SW480 (cell line): ENCODE results near the gene POLR1G.
"Not testable (repeated sequence)": the region's sequence is repeated elsewhere in the genome, so short reads cannot be mapped to it uniquely, and the experiment has no call there.

ENCODE experiments used
- DNase-seq: peaks from one replicate; pipeline ENCODE4 v3.0.0-alpha.2; 2016; ENCODE audit warnings: low spot score

The POLR1G gene

DNA sequence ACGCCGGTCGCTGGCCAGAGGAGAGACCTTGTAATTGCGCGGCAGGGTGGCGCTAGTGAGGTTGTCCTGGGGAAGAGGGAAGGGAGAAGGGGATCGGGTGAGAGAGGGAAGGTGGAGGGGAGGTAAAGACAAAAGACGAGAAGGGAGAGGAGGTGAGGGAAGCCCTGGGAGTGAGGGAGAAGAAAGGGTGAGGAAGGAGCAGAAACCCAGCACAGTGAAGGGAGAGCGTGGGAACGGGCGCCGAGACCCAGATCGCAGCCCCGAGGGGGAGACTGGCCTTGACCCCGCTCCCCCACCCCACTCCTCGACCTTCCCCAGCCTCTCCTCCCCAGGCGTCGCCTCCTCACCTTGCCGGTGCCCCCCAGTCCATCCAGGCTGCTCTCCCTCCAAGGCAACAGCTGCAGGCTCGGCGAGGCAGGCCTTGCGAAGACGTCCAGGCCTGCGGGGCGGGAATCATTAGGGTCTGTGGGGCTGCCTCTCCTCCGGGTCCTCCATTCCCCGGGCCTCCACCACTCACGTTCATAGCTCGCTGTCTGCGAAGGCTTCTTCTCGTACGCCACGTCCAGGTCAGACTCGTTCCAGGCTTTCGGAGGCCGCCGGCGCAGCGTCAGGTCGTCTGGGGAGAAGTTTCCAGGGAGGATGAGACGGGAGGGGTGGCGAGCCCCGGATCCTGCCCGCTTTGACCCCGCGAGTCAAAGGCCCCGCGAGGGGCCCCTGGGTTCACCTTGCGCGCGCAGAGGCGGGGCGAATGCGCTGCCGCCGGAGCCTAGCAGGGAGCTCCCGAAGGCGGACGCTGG is 10.4 kb upstream of the POLR1G start:
- DNase-seq, result no peak

DNA sequence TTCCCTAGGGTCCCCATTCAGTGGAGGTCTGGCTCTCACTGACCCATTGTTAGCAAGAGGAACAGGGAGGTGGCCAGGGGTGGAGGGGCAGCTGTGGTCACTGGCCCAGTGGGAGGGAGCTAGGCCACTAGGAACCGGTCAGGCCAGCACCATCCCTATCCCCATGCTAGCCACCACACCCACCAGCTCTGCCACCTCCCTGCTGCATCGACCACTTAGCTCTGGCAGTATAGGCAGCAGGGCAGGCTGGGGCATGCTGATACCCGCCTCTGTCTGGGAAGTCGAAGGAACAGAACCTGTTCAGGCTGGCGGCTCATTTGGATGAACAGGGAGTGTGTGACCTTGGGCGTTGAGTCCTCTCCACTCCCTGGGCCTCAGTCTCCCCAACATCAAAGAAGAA is 6.3 kb upstream of the POLR1G start:
- DNase-seq, result no peak

DNA sequence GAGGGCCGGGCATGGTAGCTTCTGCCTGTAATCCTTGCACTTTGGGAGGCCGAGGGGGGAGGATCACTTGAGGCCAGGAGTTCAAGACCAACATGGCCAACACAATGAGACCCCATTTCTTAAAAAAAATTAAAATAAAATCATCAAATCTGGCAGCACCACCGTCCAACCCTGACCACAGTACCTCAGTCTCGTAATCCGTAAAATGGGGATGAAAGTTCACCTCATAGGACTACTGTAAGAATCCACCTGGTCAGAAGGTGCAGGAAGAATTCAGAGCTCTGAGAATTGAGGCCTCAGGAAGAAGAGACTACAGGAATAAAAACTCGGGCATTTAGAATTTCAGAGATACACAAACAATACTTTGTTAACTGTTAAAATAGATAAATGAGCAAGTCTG is 4.6 kb upstream of the POLR1G start:
- no peak for DNase-seq

DNA sequence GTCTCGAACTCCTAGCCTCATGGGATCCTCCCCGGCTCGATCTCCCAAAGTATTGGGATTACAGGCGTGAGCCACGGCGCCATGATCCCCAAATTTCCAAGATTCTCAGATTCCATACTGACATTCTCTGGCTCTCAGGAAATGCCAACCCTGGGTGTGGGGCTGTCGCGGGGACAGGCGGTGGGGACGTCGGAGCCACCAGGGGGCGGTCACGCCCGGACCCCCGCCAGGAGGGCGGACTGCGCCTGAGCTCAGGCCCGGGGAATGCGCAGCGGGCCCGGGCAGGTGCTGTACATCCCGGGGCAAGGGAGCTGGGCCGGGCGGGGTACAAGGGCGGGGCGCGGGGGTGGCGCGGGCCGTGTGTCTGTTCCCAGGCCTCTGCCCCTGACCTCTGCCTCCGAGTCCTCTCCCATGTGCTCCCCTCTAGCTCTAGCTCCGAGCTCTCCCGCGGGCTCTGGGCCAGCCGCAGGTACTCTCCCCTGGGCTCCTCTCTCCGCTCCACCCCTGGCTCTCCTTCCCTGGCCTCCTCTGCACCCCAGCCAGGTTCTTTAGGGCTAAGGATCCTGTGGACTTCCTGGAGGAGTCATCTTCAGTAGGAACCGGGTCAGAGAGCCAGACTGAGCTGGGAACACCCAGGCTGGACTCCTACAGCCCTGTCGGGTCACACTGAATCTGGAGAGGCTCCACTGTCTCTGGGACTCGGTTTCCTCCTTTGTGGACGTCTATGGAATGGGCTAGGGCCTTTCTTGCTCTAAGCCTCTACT is 4.0 kb upstream of the POLR1G start:
- peak; percentile 89 for DNase-seq

DNA sequence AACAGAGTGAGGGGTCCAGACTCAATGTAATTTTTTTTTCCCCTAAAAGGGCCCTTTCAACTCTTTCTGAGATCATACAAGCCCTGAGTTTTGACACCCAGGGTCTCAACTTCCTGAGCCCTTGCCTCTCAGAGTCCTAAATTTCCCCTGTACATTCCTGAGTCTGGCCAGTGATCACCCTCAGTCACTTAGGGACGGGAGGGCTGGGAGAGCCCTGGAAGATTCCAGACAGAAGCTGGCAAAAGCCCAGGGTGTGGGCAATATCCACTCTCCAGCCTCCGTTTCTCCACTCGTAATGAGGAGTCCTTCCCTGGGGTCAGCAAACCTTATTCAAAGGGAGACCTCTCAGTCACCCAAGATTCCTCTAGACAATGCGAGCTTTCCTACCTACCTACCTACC is 3.2 kb upstream of the POLR1G start:
- no peak for DNase-seq

DNA sequence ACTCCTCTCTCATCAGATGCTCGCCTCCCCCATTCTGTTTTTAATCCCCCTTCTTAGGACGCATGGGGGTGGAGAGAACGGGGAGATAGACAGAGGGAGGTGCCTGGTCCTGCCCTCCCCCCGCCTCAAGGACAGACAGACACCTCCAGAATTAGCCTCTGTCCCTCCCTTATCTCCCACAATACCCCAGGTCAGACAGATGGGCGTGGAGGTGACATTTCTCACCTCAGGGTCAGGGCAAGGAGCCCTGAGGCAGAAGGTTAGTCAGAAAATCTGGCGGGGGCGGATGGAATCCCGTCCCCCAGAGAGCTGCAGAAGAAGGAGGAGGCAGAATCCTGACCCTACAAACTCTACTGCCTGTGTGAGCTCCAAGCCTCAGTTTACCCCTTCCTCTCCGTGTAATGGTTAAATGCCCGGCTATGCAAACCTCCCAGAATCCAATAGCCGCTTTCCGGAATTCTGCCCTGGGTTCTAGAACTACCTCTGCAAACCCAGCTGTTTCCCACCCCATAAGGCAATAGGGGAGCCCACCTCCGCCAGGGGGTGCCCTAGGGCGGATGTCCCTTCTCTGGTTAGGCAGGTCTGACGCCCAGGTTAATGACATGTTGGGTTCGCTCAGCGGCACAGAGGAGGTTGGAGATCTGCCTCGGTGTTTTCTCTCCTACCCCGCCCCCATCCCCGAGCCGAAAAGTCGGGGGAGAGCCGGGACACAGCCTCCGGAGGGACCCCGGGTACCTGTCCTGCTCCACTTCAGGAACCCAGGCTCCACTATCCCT is 2.5 kb upstream of the POLR1G start:
- peak; percentile 82 for DNase-seq

DNA sequence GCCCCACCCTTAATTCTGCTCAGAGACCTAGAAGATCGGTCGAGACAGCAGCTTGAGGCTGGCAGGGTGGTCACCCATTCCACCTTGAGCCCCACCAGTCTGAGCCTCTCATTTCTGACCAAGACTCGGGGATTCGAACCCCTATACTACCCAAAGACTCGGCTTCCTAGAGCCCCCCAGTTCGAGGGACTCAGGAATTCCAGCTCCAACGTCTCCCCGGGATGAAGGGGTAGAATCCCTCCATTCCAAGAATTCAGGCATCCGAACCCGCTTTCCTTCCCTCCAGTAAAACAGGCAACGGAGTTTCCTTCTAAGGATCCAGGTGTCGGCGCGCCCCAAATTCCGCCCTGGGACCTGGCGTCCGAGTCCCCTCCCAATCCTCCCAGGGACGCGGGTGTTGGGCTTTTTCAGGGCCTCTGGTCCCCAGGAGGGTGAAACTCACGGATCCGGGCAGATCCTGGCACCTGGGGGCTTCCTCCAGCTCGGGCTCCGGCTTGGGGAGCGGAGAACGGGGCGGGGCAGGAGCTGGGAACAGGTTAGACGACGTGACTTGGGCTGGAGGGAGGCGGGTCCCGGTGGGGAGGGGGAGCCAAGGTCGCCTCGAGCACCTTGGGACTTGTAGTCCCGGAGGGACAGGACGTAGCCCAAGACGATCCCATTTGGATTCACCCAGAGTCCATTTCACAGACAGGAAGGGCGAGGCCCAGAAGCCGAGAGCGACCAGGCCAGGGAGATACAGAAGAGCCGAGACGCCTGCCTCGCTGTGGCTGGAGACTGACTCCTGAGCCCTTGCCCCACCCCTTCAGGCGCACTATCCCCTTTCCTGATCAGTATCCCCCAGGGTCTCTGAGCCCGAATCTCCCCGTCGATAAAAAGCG is 1.6 kb upstream of the POLR1G start, which contains the start of gene PPP1R13L:
PPP1R13L (minus strand) TSS at position 513 of the 878 bp plus-strand sequence. CDS start 6,751 bp downstream, outside the sequence.
- DNase-seq, result peak; percentile 91

DNA sequence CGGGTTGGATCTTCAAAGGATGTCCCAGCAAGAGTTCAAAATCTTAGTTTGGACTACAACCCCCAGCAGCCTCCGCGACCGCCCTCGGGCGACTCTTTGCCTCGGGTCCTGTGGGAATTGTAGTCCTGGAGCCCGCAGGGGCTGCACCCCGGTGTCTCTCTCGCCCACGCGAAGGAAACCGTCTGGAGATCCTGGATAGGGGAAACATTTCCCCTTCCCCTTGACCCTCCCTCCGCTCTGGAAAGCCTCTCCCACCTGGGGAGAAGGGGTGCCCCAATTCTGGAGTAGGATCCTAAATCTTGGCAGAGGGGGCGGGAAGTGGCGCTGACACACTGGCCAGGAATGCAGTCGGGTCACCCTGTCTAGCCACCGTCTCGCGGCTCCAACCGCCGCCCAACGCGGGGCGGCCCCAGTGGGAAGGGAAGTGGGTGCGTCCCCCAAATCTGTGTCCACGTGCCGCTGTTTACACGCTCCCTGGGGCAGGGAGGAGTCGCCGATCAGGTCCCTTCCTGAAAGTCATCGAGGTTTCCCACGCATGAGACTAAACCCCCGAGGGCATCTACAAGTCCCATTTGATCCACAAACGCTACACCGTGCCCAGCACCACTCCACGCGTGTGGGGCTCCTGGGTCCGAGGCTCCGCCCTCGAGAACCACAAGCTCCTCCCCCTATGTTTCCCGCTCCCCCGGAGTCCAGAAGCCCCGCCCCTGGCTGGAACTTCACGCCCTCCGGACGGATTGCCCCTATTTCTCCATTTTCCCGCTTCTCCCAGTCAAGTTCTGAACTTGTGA is 814 bp upstream of the POLR1G start:
- peak; percentile 96 for DNase-seq

DNA sequence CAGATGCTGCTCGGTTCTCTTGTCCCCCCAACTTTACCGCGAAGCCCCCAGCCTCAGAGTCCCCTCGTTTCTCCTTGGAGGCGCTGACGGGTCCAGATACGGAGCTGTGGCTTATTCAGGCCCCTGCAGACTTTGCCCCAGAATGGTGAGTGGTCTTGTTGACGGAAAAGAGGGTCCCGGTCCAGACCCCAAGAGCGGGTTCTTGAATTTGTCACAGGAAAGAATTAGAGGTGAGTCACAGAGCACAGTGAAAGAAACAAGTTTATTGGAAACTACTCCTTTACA is 589 bp downstream of the POLR1G start:
- no peak for DNase-seq

DNA sequence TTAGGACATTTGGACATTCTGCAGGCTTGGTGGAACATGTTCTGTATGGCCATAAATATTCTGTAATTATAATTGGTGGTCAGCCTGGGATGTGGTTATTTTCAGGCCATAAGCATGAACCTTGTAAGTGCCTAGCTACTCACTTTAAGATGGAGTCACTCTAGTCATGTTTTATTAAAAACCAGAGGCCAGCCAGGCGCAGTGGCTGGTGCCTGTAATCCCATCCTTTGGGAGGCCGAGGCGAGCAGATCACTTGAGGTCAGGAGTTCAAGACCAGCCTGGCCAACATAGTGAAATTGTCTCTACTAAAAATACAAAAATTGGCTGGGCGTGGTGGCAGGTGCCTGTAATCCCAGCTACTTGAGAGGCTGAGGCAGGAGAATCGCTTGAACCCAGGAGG is 1.1 kb downstream of the POLR1G start:
- not testable (repeated sequence) for DNase-seq

DNA sequence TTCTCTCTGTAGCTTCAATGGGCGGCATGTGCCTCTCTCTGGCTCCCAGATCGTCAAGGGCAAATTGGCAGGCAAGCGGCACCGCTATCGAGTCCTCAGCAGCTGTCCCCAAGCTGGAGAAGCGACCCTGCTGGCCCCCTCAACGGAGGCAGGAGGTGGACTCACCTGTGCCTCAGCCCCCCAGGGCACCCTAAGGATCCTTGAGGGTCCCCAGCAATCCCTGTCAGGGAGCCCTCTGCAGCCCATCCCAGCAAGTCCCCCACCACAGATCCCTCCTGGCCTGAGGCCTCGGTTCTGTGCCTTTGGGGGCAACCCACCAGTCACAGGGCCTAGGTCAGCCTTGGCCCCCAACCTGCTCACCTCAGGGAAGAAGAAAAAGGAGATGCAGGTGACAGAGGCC is 1.7 kb downstream of the POLR1G start:
- no peak for DNase-seq

DNA sequence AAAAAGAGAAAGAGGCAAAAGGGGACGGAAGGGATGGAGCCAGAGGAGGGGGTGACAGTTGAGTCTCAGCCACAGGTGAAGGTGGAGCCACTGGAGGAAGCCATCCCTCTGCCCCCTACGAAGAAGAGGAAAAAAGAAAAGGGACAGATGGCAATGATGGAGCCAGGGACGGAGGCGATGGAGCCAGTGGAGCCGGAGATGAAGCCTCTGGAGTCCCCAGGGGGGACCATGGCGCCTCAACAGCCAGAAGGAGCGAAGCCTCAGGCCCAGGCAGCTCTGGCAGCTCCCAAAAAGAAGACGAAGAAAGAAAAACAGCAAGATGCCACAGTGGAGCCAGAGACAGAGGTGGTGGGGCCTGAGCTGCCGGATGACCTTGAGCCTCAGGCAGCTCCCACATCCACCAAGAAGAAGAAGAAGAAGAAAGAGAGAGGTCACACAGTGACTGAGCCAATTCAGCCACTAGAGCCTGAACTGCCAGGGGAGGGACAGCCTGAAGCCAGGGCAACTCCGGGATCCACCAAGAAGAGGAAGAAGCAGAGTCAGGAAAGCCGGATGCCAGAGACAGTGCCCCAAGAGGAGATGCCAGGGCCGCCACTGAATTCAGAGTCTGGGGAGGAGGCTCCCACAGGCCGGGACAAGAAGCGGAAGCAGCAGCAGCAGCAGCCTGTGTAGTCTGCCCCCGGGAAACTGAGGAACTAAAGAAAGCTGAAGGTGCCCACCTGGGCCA is 2.5 kb downstream of the POLR1G start:
- no peak for DNase-seq

DNA sequence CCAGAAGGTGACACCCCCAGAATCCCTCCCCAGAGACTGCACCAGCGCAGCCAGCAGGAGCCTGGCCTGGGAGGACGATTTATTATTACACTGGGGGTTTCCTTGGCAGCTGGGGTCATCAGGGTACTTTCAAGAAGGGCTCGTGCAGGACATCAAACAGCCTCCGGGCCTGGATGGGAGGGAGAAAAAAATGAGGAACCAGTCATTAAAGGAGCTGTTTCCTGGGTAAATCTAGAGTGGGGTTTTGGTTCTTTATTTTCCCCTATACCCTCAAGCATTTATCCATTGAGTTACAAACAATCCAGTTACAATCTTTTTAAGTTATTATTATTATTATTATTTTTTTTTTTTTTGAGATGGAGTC is 3.1 kb downstream of the POLR1G start:
- DNase-seq, result no peak

DNA sequence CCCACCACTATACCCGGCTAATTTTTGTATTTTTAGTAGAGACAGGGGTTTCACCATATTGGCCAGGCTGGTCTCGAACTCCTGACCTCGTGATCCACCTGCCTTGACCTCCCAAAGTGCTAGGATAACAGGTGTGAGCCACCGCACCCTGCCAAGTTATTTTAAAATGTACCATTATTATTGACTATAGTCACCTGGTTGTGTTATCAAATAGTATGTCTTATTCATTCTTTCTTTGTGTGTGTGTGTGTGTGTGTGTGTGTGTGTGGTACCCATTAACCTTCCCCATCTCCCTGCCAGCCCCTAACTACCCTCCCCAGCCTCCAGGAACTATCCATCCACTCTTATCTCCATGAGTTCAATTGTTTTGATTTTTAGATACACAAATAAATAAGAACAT is 3.9 kb downstream of the POLR1G start:
- DNase-seq, result not testable (repeated sequence)

DNA sequence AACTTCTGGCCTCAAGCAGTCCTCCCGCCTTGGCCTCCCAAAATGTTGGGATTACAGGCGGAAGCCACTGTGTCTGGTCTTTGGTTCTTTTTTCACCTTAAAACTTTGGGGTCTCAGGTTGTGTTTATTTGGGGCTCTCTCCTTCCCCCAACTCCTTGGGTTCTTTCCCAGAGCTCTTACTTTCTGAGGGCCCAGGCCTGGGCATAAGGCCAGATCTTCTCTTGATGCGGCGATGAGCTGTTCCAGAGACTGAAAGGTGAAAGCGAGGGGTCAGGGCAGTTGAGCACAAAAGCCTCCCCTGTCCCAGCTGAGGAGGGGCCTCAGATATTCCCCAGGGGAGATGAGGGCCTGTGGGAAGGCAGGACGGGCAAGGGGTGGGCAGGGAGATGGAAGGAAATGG is 7.1 kb downstream of the POLR1G start:
- no peak for DNase-seq

DNA sequence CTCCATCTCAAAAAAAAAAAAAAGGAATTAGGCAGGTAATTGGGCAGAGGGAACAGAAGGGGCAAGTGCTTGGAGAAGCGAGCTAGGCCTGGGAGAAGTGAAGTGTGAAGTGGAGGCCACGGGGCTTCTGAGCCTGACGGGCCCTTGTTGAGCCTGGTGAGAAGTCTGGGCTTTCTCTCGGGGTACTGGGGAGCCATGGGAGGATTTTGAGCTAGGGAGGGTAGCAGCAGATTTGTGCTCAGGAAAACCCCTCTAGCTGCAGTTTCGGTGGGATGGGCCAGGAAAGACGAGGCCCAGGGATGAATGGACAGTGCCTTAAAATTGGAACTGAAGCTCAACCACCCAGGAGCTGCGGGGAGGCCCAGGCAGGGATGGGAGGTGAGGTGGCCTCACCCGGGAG is 8.0 kb downstream of the POLR1G start:
- DNase-seq, result no peak

DNA sequence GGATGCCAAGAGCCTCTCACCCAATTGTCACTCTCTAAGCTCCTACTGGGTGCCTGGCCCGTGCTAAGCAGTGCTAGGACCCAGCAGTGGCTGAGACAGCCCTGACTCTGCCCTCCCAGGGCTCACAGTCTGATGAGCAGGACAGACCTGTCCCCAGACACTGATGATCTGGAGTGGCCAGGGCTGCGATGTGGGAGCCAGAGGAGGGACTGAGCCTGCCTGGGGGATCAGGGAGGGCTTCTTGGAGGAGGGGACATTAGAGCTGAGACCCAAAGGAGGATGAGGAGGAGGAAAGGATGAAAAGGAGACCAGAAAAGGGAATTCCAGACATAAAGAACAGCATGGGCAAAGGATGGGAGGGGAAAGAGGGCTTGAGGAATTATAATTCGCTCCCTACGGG is 10.7 kb downstream of the POLR1G start:
- no peak for DNase-seq

DNA sequence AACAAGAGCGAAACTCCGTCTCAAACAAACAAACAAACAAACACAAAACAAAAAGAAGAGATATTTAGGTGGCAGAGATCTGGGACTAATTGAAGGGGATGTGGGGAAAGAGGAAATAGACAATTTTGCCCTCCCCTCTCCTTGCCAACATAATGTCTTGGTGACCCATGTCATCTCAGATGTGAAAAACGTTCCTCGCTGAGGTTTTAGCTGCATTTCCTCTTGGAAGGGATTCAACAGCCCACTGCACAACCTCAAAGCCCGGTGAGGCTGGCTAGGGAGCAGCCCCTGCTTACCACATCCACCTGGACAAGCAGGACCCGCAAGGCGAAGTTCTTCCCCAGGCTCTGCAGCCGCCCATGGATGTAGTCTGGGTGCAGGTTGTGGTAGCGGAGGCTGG is 12.4 kb downstream of the POLR1G start:
- no peak for DNase-seq

DNA sequence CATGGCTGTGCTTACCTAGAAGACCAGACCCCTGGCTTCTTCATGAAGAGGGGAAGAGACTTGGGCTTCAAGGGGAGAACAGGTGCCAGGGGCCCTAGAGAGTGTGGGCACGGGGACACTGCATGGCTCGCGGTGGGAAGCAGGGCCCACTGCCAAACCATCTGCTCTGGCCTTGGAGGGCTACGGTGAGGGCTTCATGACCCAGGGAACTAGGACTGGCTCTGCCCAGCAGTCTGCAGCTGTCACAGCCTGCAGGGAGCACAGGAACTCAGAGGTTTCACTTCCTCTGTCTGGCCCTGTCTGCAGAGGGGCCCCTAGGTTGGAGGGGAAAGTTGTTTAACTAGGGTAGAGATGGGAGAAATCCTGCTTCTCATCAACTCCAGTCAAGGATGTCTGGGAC is 13.0 kb downstream of the POLR1G start:
- DNase-seq, result no peak

DNA sequence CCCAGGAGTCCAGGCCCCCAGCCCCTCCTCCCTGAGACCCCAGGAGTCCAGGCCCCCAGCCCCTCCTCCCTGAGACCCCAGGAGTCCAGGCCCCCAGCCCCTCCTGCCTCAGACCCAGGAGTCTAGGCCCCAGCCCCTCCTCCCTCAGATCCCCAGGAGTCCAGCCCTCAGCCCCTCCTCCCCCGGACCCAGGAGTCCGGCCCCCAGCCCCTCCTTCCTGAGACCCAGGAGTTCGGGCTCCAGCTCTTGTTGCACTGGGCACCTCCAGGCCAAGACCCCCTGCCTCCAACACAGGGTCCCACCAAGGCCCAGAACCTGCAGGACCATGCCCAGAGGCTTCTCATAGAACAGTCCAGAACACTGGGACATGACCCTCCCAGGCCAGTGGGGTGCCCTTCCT is 13.5 kb downstream of the POLR1G start:
- no peak for DNase-seq

DNA sequence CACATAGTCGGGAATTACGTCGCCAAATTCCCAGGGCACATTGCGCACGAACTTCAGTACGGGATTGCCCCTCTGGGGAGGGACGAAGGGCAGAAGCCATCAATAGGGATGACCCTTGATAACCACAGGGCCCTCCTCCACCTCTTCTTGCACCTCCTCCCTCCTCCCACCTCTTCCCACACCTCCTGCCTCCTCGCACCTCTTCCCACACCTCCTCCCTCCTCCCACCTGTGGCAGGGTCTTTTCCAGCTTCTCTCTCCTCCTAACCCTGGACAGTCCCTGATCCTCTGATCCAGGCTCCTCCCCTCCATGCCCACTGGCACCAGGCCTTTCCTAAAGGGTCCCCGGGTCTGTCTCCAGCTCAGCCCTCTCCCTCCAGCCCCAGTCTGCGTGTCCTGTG is 13.9 kb downstream of the POLR1G start:
- DNase-seq, result no peak
